ENCODE data around the gene CLSTN3.

CLSTN3 gene

GRCh38 chr12:7129872-7130691 is at the start of gene CLSTN3:
Gene CLSTN3, plus strand, starts transcription at chr12:7130371. Its CDS starts 278 bp downstream, at chr12:7130649.
- DNase-seq (ENCODE audit: low read depth in 2 of 2): peak; percentile 68 to 72

GRCh38 chr12:7081037-7081436 is 49.1 kb upstream of the CLSTN3 start:
- DNase-seq (ENCODE audit: low read depth in 2 of 2): no peak

- DNase-seq (ENCODE audit: low read depth in 2 of 2): no peak
Measured at GRCh38 chr12:7083125-7083524, 47.0 kb upstream of the CLSTN3 start.

- no peak for DNase-seq (ENCODE audit: low read depth in 2 of 2)
Measured at GRCh38 chr12:7089196-7089871, 40.8 kb upstream of the CLSTN3 start.

GRCh38 chr12:7090222-7090998 is 39.8 kb upstream of the CLSTN3 start:
- no peak for DNase-seq (ENCODE audit: low read depth in 2 of 2)

- no peak for DNase-seq (ENCODE audit: low read depth in 2 of 2)
Measured at GRCh38 chr12:7091171-7091570, 39.0 kb upstream of the CLSTN3 start.

GRCh38 chr12:7091660-7092228 is 38.4 kb upstream of the CLSTN3 start:
- no peak for DNase-seq (ENCODE audit: low read depth in 2 of 2)

- DNase-seq (ENCODE audit: low read depth in 2 of 2): peak; percentile 34 to 61
Measured at GRCh38 chr12:7092229-7092985, 37.8 kb upstream of the CLSTN3 start, which contains the start of gene C1R. Gene C1R, minus strand, starts transcription at chr12:7092445. Its CDS starts 57 bp downstream, at chr12:7092388.

GRCh38 chr12:7092986-7093460 is 37.1 kb upstream of the CLSTN3 start:
- DNase-seq (ENCODE audit: low read depth in 2 of 2): no peak

GRCh38 chr12:7093486-7093885 is 36.7 kb upstream of the CLSTN3 start:
- DNase-seq (ENCODE audit: low read depth in 2 of 2): no peak

- no peak for DNase-seq (ENCODE audit: low read depth in 2 of 2)
Measured at GRCh38 chr12:7093892-7094291, 36.3 kb upstream of the CLSTN3 start.

- DNase-seq (ENCODE audit: low read depth in 2 of 2): no peak
Measured at GRCh38 chr12:7096006-7096932, 33.9 kb upstream of the CLSTN3 start.

GRCh38 chr12:7096979-7097378 is 33.2 kb upstream of the CLSTN3 start:
- no peak for DNase-seq (ENCODE audit: low read depth in 2 of 2)

- no peak for DNase-seq (ENCODE audit: low read depth in 2 of 2)
Measured at GRCh38 chr12:7099290-7099996, 30.7 kb upstream of the CLSTN3 start.

- DNase-seq (ENCODE audit: low read depth in 2 of 2): no peak
Measured at GRCh38 chr12:7100239-7100638, 29.9 kb upstream of the CLSTN3 start.

GRCh38 chr12:7101047-7101693 is 29.0 kb upstream of the CLSTN3 start:
- no peak for DNase-seq (ENCODE audit: low read depth in 2 of 2)

- no peak for DNase-seq (ENCODE audit: low read depth in 2 of 2)
Measured at GRCh38 chr12:7101694-7102131, 28.5 kb upstream of the CLSTN3 start.

GRCh38 chr12:7102582-7102981 is 27.6 kb upstream of the CLSTN3 start:
- no peak for DNase-seq (ENCODE audit: low read depth in 2 of 2)
